Measurements from ENCODE around the gene LYPD3.
"Not testable (repeated sequence)": the region's sequence is repeated elsewhere in the genome, so short reads cannot be mapped to it uniquely, and the experiment has no call there.

Gene LYPD3
- total RNA-seq, result 0 to 0.52 (median 0.11) reads per million in 18 experiments

DNA sequence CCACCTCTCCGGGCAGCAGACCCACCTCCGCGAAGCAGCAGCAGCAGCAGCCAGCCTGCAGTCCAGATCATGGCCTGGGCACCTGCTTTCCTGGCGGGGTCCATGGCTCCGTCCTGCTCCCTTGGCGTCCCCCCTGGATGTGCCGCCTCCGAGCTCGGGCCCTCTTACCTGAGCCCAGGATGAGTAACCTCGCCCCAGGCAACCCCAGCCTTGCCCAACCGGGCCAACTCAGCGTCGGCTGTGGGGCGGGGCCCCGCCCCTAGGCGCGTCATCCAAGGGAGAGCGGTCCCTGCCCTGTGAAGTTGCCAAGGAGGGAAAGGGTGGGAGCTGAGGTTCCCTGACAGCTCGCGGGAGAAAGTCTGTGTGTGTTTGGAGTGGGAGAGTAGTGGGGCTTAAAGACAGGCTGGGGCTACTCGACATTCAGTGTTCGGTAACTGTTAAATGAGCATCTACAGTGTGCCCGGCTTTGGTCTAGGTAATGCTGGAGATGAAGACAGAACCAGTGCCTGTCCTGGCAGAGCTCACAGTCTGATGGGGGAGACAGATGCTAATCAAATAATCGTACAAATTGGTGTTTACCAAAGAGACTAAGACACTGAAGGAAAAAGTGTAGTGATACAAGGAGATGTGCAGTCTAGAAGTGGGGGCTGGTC is at the start of gene LYPD3:
TSS of gene LYPD3 (minus strand) at position 141 of the 653 bp plus-strand sequence. CDS start at position 104, 37 bp downstream.
- no peak for DNase-seq

DNA sequence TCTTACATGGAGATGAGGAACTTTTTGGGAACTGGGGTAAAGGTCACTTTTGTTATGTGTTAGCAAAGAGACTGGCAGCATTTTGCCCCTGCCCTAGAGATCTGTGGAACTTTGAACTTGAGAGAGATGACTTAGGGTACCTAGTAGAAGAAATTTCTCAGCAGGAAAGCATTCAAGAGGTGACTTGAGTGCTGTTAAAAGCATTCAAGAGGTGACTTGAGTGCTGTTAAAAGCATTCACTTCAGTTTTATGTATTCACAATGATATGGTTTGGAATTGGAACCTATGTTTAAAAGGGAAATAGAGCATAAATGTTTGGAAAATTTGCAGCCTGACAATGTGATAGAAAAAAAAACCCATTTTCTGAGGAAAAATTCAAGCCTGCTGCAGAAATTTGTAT is 47.0 kb upstream of the LYPD3 start:
- DNase-seq, result not testable (repeated sequence)

DNA sequence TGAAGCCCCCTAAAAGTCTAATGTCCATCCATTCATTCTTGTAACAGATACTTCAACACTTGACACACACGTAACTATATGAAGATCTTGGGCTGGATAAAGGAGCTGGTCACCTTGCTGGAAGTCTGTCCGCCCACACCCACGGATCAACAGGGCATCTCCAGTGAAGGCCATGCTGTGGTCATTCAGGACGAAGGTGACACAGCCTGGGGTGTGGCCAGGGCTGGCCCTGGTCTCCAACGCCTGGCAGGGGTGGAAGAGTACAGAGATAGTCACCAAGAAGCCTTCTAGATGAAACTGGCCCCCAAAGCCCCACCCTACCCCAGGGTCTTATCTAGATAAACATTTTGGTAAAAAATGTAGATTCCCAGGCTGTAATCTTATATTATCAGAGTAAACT is 45.9 kb upstream of the LYPD3 start:
- no peak for DNase-seq

DNA sequence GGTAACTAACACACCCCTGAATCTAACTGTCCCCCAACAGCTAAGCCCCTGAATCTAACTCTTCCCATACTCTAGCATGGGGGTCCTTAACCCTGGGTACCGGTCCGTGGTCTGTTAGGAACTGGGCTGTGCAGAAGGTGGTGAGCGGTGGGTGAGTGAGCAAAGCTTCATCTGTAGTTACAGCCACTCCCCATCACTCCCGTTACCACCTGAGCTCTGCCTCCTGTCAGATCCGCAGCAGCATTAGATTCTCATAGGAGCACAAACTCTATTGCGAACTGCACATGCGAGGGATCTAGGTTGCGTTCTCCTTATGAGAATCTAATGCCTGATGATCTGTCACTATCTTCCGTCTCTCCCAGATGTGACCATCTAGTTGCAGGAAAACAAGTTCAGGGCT is 45.3 kb upstream of the LYPD3 start:
- no peak for DNase-seq

DNA sequence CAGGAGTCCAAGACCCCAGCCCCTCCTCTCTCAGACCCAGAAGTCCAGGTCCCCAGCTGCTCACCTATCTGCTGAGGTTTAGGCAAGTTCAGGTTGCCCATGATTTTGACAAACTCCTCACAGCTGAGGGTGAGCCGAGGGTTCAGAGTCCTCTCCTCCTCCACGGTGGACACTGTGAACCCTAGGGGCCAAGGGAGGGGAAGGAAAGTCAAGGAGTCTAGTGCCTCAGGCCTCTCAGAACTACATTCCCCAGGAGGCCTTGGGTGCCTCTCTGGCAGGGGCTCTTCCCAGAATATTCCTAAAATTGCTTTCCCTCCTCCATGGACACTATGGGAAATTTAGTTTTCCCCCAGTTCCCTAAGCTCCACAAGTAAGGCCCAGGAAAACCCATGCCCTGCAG is 42.5 kb upstream of the LYPD3 start:
- no peak for DNase-seq

DNA sequence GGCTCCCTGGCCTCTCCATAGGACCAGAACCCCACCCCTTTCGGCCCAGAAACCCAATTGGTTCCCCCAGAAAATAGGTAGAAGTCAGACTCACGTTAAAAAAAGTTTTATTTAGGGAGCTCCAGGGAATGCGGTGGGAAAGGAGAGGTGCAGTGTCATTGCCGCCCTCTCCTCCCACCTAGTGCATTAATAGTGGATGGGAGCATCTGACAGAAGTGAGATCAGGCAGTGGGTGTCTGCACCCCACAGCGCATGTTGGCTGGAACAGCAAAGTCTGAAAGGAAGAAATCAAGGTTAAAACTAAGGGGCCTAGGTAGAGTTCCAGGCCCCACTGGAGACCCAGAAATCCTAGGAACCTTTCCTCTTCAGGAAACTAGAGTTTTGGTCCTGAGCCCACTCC is 41.2 kb upstream of the LYPD3 start:
- no peak for DNase-seq

DNA sequence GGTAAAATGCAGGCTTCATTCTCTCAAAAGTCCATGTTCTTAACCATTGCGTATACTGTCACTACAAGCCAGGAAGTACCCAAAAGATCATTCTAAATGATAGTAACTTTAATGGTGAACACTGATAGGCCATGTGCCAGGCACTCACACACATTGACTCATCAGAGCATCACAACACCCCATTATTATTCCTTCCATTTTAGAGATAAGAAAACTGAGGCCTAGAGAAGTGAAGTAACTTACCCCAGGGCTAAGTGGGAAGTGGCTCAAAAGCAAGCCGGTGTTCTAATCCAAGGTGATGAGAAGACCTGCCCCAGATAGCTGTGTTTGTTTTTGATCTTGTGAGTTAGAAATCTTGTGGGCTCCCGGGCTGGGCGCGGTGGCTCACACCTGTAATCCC is 40.5 kb upstream of the LYPD3 start:
- DNase-seq, result no peak

DNA sequence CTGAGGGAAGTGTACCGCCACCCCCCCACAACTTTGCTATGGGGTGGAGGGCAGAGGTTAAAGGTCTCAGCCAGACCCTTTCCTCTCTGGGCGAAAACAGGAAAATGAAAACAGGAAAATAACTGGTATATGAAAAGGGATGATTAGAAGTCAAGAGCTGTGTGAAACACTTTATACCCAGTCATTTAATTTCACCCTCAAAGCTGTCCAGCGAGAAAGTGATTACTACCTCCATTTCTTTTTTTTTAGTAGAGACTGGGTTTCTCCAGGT is 39.7 kb upstream of the LYPD3 start:
- DNase-seq, result no peak

DNA sequence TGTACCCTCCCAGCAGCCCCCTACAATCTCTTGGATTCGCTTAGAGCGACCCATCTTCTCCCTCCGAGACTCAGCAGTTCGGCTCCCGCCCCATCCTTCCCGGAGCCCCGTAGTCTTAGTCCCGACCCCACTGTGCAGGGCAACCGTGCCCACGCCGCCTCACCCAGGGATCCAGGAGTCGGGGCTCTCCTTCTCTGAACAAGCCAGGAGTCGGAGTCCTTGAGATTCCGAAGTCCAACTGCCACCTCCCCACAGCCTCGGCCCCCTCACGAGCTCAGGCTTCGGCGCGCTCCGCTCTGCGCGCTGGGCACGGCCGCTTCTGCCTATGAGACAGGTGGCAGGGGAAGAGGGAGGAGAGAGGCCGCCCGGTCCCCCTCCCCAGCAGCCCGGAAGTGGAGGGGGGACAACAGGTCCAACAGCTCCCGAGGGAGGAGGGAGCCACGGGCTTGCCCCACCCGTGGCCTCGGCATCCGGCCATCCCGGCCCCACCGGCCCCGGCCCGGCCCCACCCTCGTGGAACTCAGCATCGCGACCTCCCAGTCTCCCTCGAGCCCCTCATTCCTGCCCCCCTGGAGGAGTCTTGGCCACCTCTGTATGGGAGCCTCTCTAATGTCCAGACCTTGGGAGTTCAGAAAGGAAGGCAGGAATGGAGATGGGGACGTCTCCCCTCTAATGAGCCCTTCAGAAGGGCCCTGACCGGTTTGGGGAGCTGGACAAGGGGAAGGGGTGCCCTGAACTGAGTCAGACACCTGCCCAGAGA is 39.2 kb upstream of the LYPD3 start, which contains the start of gene PHLDB3:
TSS of gene PHLDB3 (minus strand) at position 321 of the 760 bp plus-strand sequence. CDS start 628 bp downstream, outside the sequence.
- no peak for DNase-seq

DNA sequence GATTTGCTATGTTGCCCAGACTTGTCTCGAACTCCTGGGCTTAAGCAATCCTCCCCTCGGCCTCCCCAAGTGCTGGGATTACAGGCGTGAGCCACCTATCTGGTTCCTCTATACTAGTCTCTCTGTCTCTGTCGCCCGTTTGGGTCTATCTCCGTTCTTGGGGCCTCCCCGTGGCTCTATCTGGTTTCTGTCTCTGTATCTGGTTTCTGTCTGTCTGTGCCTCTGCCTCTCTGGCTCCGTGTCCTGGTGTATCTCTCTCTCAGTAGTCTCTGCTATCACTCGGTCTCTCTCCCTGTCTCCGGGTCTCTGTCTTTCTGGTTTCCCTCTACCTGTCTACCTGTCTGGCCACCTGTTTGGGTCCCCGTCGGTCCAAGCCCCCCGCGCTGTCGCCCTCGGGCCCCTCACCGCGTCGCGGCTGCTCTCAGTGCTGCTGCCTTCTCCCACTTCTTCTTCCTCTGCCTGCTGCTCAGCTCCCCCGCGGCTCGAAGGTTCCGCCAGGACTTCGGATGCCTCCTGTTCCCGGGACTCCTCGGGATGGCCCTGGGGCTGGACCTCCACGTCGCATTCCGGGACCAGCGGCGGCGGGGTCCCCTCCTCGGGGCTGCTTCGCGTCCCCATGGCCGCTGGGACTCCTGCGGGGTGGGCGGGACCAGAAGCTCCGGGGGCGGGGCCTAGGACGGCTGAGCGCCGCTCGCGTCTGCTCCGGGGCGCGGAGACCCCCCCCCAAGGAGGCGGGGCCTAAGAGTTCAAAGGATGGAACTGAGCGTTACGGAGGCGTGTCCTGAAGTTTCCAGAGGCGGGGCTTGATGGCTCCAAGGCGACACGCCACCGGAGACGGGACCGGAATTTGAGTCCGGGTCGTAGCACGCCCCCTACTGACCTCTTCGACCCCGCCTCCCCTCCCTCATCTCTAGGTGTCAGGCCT is 38.4 kb upstream of the LYPD3 start:
- DNase-seq, result peak; percentile 90 to 93

DNA sequence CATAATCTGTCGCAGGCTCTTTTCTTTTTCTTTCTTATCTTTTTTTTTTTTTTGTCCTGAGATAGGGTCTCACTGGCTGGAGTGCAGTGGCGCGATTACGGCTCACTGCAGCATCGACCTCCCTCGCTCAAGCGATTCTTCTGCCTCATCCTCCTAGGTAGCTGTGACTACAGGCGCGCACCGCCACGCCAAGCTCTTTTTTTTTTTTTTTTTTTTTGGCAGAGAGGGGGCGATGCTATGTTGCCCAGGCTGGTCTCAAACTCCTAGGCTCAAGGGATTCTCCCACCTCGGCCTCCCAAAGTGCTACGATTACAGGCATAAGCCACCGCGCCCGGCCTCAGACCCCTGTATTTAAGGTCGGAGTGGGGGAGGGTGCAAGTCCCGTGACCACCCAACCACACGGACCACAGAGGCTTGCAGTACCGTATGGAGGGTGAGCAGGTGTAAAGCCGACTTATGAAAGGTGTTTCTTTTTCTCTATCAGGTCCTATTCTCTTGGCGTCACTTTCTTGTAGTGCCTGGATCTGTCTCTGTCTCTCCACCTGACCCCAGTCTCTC is 37.1 kb upstream of the LYPD3 start:
- no peak for DNase-seq

DNA sequence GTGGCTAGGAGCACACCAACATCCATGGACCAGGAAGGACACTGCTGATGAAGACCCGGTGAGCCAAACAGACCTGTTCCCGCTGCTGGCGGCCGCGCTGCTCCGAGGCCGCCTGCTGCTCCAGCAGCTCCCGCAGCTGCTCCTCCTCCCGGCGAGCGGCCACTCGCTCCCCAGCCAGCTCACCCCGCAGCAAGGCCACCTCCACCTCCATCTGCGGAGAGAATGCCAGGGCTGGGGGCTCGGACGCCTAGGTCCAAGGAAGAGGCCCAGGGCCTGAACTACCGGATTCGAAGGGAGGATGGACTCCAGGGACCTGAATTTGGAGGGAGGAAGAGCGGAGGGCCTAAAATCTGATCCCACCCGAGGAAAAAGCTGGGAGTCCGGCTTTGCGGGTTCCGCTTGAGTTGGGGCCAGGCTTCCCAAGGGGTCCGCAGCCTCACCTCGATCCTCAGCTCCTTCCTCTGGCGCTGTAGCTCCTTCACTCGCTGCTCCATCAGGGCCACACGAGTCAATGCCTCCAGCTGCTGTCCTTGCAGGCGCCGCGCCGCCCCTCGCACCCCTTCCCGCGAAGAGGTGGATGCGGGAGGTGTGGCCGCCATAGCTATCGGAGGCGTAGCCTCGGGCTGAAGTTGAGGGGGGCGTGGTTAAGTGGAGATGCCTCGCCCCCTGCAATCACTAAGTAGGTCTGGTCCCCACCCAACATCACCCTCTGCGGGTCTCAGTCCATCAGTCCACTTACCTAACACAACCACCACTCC is 36.4 kb upstream of the LYPD3 start:
- DNase-seq, result no peak

DNA sequence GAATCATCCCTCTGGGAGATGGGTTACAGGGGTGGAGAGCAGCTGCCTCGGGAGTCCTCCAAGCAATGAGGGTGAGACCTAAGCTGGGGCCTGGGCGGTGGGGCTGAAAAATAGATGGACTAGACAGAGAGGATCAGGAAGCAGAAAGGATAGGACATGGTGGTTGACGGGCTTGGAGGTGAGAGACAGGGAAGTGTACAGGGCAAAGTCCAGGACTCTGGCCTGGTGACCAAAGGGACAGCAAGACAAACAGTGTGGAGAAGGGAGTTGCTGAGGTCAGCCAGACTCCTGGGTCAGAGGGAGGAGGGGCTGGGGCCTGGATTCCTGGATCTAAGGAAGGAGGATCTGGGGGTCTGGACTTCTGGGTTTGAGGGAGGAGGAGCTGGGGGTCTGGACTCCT is 33.6 kb upstream of the LYPD3 start:
- no peak for DNase-seq

DNA sequence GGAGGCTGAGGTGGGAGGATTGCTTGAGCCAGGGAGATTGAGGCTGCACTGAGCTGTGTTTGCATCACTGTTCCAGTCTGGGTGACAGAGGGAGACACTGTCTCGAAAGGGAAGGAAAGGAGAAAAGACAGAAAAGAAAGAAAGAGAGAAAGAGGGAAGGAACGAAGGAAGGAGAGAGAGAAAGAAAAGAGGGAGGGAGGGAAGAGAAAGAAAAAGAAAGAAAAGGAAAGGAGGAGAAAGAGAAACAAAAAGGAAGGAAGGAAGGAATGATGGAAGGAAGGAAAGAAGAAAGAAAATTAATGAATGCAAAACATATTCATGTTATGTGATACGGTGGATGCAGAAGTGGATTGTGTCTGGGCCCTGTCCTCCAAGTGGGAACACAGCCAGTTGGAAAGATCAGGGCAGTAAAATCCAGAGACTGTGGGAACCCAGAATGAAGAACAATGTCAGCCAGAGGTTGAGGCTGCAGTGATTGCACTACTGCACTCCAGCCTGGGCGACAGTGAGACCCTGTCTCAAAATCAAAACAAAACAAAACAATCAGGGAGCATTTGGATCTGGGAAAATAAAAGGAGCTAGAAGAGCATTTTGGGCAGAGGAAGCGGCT is 32.9 kb upstream of the LYPD3 start:
- DNase-seq, result no peak

DNA sequence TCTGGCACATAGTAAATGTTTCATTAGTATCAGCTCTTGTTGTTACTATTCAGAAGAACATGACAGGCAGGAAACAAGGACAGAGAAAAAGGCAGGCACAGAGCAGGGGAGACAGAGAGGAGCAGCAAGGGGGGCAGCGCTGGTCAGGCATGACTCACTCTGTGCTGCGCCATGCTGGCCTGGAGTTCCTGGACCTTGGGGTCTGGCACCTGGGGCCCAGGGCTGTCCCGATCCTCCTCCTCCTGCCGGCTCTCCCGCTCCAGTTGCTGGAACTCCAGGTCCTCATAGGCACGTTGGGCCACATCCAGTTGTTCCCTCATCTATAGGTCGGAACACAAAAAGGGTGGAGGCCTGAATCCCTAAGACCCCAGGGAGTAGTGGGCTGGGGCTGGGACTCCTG is 31.6 kb upstream of the LYPD3 start:
- DNase-seq, result no peak

DNA sequence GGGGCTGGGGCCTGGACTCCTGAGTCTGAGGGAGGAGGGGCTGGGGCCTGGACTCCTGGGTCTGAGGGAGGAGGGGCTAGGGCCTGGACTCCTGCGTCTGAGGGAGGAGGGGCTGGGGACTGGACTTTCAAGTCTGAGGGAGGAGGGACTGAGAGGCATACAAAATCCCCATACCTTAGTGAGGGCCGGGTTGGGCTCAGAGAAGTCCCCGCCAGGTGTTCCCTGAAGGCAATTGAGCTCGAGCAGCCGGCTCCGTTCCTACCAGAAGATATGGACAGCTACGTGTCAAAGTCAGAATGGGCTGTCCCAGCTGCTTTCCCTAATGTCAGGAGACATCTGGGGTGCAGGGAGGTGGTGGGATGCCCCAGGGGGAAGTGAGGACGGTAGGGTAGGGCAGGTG is 29.7 kb upstream of the LYPD3 start:
- no peak for DNase-seq

DNA sequence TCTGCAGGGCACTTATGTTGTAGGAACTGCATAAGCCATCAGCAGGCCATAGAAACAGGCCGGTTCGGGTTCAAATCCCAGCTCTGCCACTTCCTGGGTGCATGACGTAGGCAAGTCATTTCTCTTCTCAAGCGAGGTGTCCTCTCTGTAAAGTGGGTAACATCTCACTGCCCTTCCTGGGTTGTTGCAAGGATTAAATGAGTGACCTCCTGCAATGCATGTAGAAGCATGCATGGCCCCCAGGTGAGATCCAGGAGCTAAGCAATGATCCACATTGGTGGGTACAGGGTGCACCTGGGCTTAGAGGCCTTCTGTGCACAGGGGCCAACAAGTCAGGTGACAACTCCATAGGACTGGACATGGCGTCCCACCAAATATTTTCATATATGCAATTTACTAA is 25.4 kb upstream of the LYPD3 start:
- no peak for DNase-seq

DNA sequence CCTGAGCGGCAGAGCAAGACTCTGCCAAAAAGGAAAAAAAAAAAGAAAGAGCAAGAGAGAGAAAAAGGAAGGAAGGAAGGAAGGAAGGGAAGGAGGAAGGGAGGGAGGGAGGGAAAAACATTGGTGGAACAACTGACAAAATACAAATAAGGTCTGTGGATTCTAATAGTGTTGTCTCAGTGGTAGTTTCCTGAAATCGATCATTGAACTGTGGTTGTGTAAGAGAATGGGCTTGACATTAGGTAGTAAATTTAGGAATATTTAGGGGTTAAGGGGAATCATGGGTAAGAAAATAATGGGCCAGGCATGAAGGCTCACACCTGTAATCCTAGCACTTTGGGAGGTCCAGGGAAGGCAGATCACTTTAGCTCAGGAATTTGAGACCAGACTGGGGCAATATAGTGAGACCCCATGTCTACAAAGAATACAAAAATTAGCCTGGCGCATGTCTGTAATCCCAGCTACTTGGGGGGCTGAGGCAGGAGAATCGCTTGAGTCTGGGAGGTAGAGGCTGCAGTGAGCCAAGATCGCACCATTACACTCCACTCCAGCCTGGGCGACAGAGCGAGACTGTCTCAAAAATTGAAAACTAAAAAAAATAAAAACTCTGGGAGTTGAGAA is 24.7 kb upstream of the LYPD3 start:
- DNase-seq, result no peak

DNA sequence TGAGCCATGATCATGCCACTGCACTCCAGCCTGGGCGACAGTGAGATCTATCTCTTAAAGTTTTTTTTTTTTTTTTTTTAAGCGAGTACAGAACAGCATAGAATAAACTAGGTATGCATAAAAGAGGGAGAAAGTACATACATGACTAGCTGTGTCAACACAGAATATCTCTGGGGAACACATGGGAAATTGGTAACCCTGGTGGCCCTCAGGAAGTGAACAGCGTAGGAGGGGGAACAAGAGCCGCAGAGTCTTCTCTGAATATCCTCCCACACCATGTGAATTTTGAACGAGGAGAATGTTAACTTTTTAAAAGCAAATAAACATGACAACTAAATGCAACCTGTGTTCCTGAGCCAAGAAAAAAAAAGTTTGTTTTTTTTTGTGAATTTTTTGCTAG is 23.9 kb upstream of the LYPD3 start:
- DNase-seq, result peak; percentile 73 to 81

DNA sequence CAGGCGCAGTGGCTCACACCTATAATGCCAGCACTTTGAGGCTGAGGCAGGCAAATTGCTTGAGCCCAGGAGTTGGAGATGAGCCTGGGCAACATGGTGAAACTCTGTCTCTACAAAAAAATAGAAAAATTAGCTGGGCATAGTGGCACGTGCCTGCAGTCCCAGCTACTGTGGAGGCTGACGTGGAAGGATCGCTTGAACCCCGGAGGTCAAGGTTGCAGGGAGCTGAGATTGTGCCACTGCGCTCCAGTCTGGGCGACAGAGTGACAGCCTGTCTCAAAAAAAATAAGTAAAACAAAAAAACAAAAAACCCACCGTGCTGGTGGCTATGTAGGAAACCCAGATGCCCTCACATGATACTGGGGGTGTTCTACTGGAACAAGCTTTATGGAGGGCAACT is 22.8 kb upstream of the LYPD3 start:
- no peak for DNase-seq

DNA sequence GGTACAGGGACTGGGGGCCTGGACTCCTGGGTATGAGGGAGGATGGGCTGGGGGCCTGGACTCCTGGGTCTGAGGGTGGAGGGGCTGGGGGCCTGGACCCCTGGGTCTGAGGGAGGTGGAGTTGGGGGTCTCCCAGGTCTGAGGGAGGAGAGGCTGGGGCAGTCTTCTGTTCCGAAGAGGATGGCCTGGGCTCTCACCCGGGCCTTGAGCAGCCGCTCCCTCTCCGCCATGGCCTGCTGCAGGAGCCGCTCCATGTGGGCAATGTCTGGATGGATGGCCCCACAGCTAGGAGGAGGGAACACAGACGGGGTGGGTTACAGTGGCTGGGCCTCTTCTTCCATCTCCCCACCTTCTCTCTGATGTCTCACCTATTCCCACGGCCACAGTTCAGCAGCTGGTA is 21.0 kb upstream of the LYPD3 start:
- DNase-seq, result no peak
